Keratinocyte (primary cell): ENCODE data around the gene MYO1H. TPM values are rescaled to one million over a fixed set of nuclear protein-coding genes. Genes with fewer than 3 reads are reported as not detected.

ENCODE experiments used
- DNase-seq: peaks from one replicate; pipeline ENCODE4 v3.0.0-alpha.2; 2011; ENCODE audit warnings: low read depth, missing footprints, low spot score
- FAIRE-seq: peaks from 2 replicates; lab custom pipeline; 2011; peaks lifted over from hg19 to GRCh38; lab: Jason Lieb, UNC
- H2AFZ ChIP-seq: 2 replicates; pipeline ENCODE4 v1.6.0; 2012; ENCODE audit warnings: low read length, control low read depth, inconsistent platforms; ENCODE audit not compliant: control insufficient read depth
- H3K27ac ChIP-seq: 2 replicates; pipeline ENCODE4 v1.5.1; 2011; ENCODE audit warnings: low read length; ENCODE audit not compliant: control insufficient read depth, insufficient read depth
- H3K27me3 ChIP-seq: 3 replicates; pipeline ENCODE4 v1.6.0; 2011; ENCODE audit warnings: low read length; ENCODE audit not compliant: control insufficient read depth, insufficient read depth; ENCODE audit errors: extremely low read depth
- H3K36me3 ChIP-seq, 2 experiments: 2 replicates in 1 of 2; 3 replicates in 1 of 2; pipeline ENCODE4 v1.5.1; 2011; ENCODE audit warnings: low read length in 2 of 2, mild to moderate bottlenecking in 1 of 2; ENCODE audit not compliant: control insufficient read depth in 2 of 2, insufficient read depth in 2 of 2; ENCODE audit errors: extremely low read depth in 1 of 2
- H3K4me1 ChIP-seq: 3 replicates; pipeline ENCODE4 v1.5.1; 2011; ENCODE audit warnings: low read length; ENCODE audit not compliant: control insufficient read depth, insufficient read depth; ENCODE audit errors: extremely low read depth
- H3K4me2 ChIP-seq: 3 replicates; pipeline ENCODE4 v1.6.0; 2011; ENCODE audit warnings: low read depth, low read length; ENCODE audit not compliant: control insufficient read depth, insufficient read depth; ENCODE audit errors: extremely low read depth
- H3K4me3 ChIP-seq, 3 experiments: fragments of 200-600 bp in 1 of 3; sonication (generic) in 1 of 3; 2 replicates in 2 of 3; 3 replicates in 1 of 3; pipeline ENCODE4 v1.5.1; 2011 to 2016; ENCODE audit warnings: low read length in 3 of 3, mild to moderate bottlenecking in 3 of 3, control low read depth in 2 of 3, inconsistent platforms in 1 of 3, low read depth in 1 of 3, mixed read lengths in 1 of 3, mixed run types in 1 of 3, moderate library complexity in 1 of 3; ENCODE audit not compliant: control insufficient read depth in 2 of 3, insufficient read depth in 2 of 3; ENCODE audit errors: extremely low read depth in 1 of 3
- H3K79me2 ChIP-seq: 2 replicates; pipeline ENCODE4 v1.6.0; 2012; ENCODE audit warnings: low read length; ENCODE audit not compliant: control insufficient read depth, insufficient read depth
- H3K9ac ChIP-seq: 3 replicates; pipeline ENCODE4 v1.6.0; 2011; ENCODE audit warnings: low read length; ENCODE audit not compliant: control insufficient read depth, insufficient read depth; ENCODE audit errors: extremely low read depth
- H3K9me1 ChIP-seq: 3 replicates; pipeline ENCODE4 v1.6.0; 2011; ENCODE audit warnings: low read length; ENCODE audit not compliant: control insufficient read depth, insufficient read depth; ENCODE audit errors: extremely low read depth
- H3K9me3 ChIP-seq: 2 replicates; pipeline ENCODE4 v1.5.1; 2012; ENCODE audit warnings: low read depth, low read length; ENCODE audit not compliant: control insufficient read depth
- H4K20me1 ChIP-seq: 3 replicates; pipeline ENCODE4 v1.6.0; 2011; ENCODE audit warnings: low read length; ENCODE audit not compliant: control insufficient read depth, insufficient read depth; ENCODE audit errors: extremely low read depth
- CTCF ChIP-seq, 3 experiments: IDR thresholded peaks in 1 of 3; conservative IDR thresholded peaks in 1 of 3; optimal IDR thresholded peaks in 1 of 3; 2 replicates in 2 of 3; 3 replicates in 1 of 3; pipeline versions ENCODE3 to v1.5.1; 2011; ENCODE audit warnings: low read length in 3 of 3, mild to moderate bottlenecking in 3 of 3, moderate library complexity in 2 of 3, control low read depth in 1 of 3, inconsistent platforms in 1 of 3; ENCODE audit not compliant: insufficient read depth in 2 of 3; ENCODE audit errors: extremely low read depth in 1 of 3
- EZH2 ChIP-seq: IDR thresholded peaks from one replicate; pipeline ENCODE4 v1.6.1; 2012; ENCODE audit warnings: inconsistent platforms, mild to moderate bottlenecking, low read length, moderate library complexity
- dilution Hi-C: fragments of 300-500 bp; cut with MboI; formaldehyde crosslinking; loops from one replicate; pipeline ENCODE4 v1.7.0; 2020; ENCODE audit warnings: low sequenced_read_pairs; ENCODE audit not compliant: extremely low pct_ligation_motif_present
- polyA plus RNA-seq, 5 experiments: library from polyadenylated mRNA; depleted of rRNA in 3 of 5; stranded (reverse) in 3 of 5; stranded (forward) in 1 of 5; unstranded in 1 of 5; fragments of >200 nt; gene quantifications; 1 replicate in 1 of 5; 2 replicates in 3 of 5; 3 replicates in 1 of 5; pipeline versions ENCODE4 v1.2.1 to v1.2.3, GENCODE V29; 2011 to 2012; ENCODE audit warnings: missing spikeins in 2 of 5, low read depth in 1 of 5, low replicate concordance in 1 of 5

The MYO1H gene
- polyA plus RNA-seq, 1 donor (not counting 4 experiments of a cell fraction or from before 2014, with no cell fraction given) = not detected

GRCh38 chr12:109307051-109307450 lies 40.6 kb upstream of the MYO1H start:
- Histone ChIP-seq H3K4me1 (peaks cover 8% of the 10 kb centered on the region), H3K9me3 (no peaks in the 10 kb centered on the region), H3K4me2 (no peak overlapping the region), H4K20me1 (no peaks in the 10 kb centered on the region), H2AFZ (no peak overlapping the region), H3K79me2 (no peaks in the 10 kb centered on the region), H3K9ac (no peak overlapping the region), H3K27ac (no peak overlapping the region), H3K4me3 (no peak overlapping the region), H3K36me3 (no peaks in the 10 kb centered on the region), H3K27me3 (peaks cover 56% of the 10 kb centered on the region), H3K9me1 (peaks cover under 1% of the 10 kb centered on the region)
- FAIRE-seq = no peak
- TF ChIP-seq EZH2 (no peak), CTCF (optimal IDR thresholded peaks at IDR 0.05 in 1 of 3, IDR thresholded peaks at IDR 0.05 in 1 of 3, conservative IDR thresholded peaks at IDR 0.05 in 1 of 3; ENCODE audit: extremely low read depth in 1 of 3, insufficient read depth in 2 of 3, low read length in 3 of 3) (no peak)
- dilution Hi-C loops = no loop called here
- no peak for DNase-seq

- peak within 1 kb of the TSS; percentile 70 for H3K4me2 ChIP-seq
- no peak within 1 kb of the TSS for H2AFZ ChIP-seq
- H3K4me1 ChIP-seq = peaks cover 6% of the 10 kb centered on the region
- no peaks in the 10 kb centered on the region for H3K36me3 ChIP-seq
- no peaks in the 10 kb centered on the region for H3K79me2 ChIP-seq
- H3K9ac ChIP-seq = no peak within 1 kb of the TSS
- H3K27ac ChIP-seq = no peak within 1 kb of the TSS
- H3K9me3 ChIP-seq = no peaks in the 10 kb centered on the region
- DNase-seq = no peak
- no peak for FAIRE-seq
- peak within 1 kb of the TSS in 2 of 3 experiments; percentile 35 to 57 for H3K4me3 ChIP-seq
- peak; percentile 77 for TF ChIP-seq EZH2
- TF ChIP-seq CTCF (optimal IDR thresholded peaks at IDR 0.05 in 1 of 3, IDR thresholded peaks at IDR 0.05 in 1 of 3, conservative IDR thresholded peaks at IDR 0.05 in 1 of 3; ENCODE audit: extremely low read depth in 1 of 3, insufficient read depth in 2 of 3, low read length in 3 of 3) = no peak
- no peaks in the 10 kb centered on the region for H4K20me1 ChIP-seq
- dilution Hi-C loops = no loop called here
- peaks cover 60% of the 10 kb centered on the region for H3K27me3 ChIP-seq
- H3K9me1 ChIP-seq = no peaks in the 10 kb centered on the region
These were observed 38.9 kb upstream of the MYO1H start, which contains the start of gene FOXN4 for GRCh38 chr12:109308534-109309380. Gene FOXN4 (minus strand): TSS chr12:109309284. CDS start chr12:109308321, 963 bp downstream.
